Panc1 (cell line): ENCODE data around the gene PCDH15. TPM values are rescaled to one million over a fixed set of nuclear protein-coding genes. Genes with fewer than 3 reads are reported as not detected.

Experiments
- ATAC-seq: fragments of 200-7000 bp; cut with Tn5 transposase; 2 replicates; pipeline ENCODE4 v1.9.1; 2020; ENCODE audit warnings: mild to moderate bottlenecking, moderate library complexity
- Bru-seq: library from RNA; stranded (reverse); fragments of 400-500 nt; gene quantifications from one replicate; lab custom pipeline; 2021; lab: Mats Ljungman, UMichigan
- BruChase-seq, 2 experiments: library from RNA; stranded (reverse); fragments of 400-500 nt; gene quantifications; one replicate each; lab custom pipeline; 2021; lab: Mats Ljungman, UMichigan
- BruUV-seq: library from RNA; stranded (reverse); fragments of 400-500 nt; replicated peaks from 2 replicates; lab custom pipeline; 2021; lab: Mats Ljungman, UMichigan
- CTCF ChIA-PET: fragments of 300-600 bp; sonication (Branson Sonifier 250); formaldehyde crosslinking; loops from one replicate; lab custom pipeline; 2022; ENCODE audit warnings: antibody characterized with exemption; lab: Charles Lee
- POLR2A ChIA-PET: fragments of 300-600 bp; sonication (Branson Sonifier 250); formaldehyde crosslinking; loops from one replicate; lab custom pipeline; 2022; ENCODE audit warnings: antibody characterized with exemption; lab: Charles Lee
- DNase-seq: peaks from one replicate; pipeline ENCODE4 v3.0.0-alpha.2; 2010; ENCODE audit warnings: low read depth, low spot score
- H3K27ac ChIP-seq: 2 replicates; pipeline ENCODE4 v1.5.1; 2011; ENCODE audit warnings: mild to moderate bottlenecking, low read length, inconsistent platforms
- H3K27me3 ChIP-seq: fragments of 200-500 bp; sonication (Bioruptor generic); 2 replicates; pipeline ENCODE4 v1.6.0; 2014; ENCODE audit warnings: low read length, inconsistent platforms; ENCODE audit not compliant: control insufficient read depth, insufficient read depth
- H3K36me3 ChIP-seq: fragments of 200-500 bp; sonication (Bioruptor generic); 2 replicates; pipeline ENCODE4 v1.5.1; 2014; ENCODE audit warnings: inconsistent platforms, mild to moderate bottlenecking, low read length, moderate library complexity; ENCODE audit not compliant: control insufficient read depth, insufficient read depth
- H3K4me1 ChIP-seq: 2 replicates; pipeline ENCODE4 v1.5.1; 2011; ENCODE audit warnings: inconsistent platforms, mild to moderate bottlenecking, low read length, moderate library complexity; ENCODE audit not compliant: control insufficient read depth, insufficient read depth
- H3K4me3 ChIP-seq, 2 experiments: 2 replicates each; pipeline ENCODE4 v1.5.1; 2011 to 2012; ENCODE audit warnings: low read depth in 2 of 2, low read length in 2 of 2, mild to moderate bottlenecking in 2 of 2, inconsistent platforms in 1 of 2, moderate library complexity in 1 of 2
- H3K9me3 ChIP-seq: fragments of 200-500 bp; sonication (Bioruptor generic); 2 replicates; pipeline ENCODE4 v1.5.1; 2014; ENCODE audit warnings: low read depth, mild to moderate bottlenecking, inconsistent platforms, low read length, moderate library complexity; ENCODE audit not compliant: control insufficient read depth, insufficient read depth
- POLR2AphosphoS5 ChIP-seq: IDR thresholded peaks from 2 replicates; pipeline ENCODE4 v1.6.1; 2012; ENCODE audit warnings: mild to moderate bottlenecking, low read depth, low read length, moderate library complexity
- SIN3A ChIP-seq: IDR thresholded peaks from 2 replicates; pipeline ENCODE4 v1.6.1; 2012; ENCODE audit warnings: low read depth, mild to moderate bottlenecking, low read length, moderate library complexity, borderline replicate concordance; ENCODE audit not compliant: insufficient read depth
- TCF7L2 ChIP-seq: IDR thresholded peaks from 2 replicates; pipeline ENCODE4 v1.6.1; 2011; ENCODE audit warnings: mild to moderate bottlenecking, low read depth, low read length, inconsistent platforms
- in situ Hi-C: cut with HindIII; loops from 2 replicates; pipeline ENCODE4 v1.10.0; 2016; ENCODE audit warnings: low sequenced_read_pairs, low pct_unique_long_range_greater_than_20kb
- intact Hi-C: fragments of 100-400 bp; cut with micrococcal nuclease; formaldehyde crosslinking; loops from one replicate; pipeline ENCODE4 v1.10.0; 2022; ENCODE audit not compliant: unreplicated experiment
- long read RNA-seq: library from polyadenylated mRNA; unstranded; transcript quantifications from one replicate; pipeline ENCODE4 v2.0.0, GENCODE V29; 2021; ENCODE audit not compliant: unreplicated experiment
- polyA plus RNA-seq: library from polyadenylated mRNA; unstranded; fragments of >200 nt; gene quantifications from one replicate; pipeline ENCODE4 v1.2.1, GENCODE V29; 2012; ENCODE audit warnings: missing spikeins; ENCODE audit not compliant: insufficient read length
- total RNA-seq: library from RNA; stranded (reverse); gene quantifications from one replicate; pipeline ENCODE4 v1.2.1, GENCODE V29; 2021; ENCODE audit not compliant: unreplicated experiment
- TF ChIP-seq, protein P1 (sequence below): fragments of 450-650 bp; IDR thresholded peaks from 2 replicates; pipeline ENCODE4 v1.5.1; 2017; ENCODE audit warnings: mild to moderate bottlenecking
- TF ChIP-seq, protein P2 (sequence below), 2 experiments: IDR thresholded peaks; 2 replicates each; pipeline ENCODE4 v1.6.1; 2011 to 2012; ENCODE audit warnings: low read depth in 2 of 2, control low read depth in 1 of 2, low read length in 1 of 2, mild to moderate bottlenecking in 1 of 2, moderate library complexity in 1 of 2; ENCODE audit not compliant: insufficient read depth in 1 of 2

PCDH15 gene
- total RNA-seq (0.18 TPM), Bru-seq, nascent RNA (percentile 21 among the genes with signal in this experiment), BruChase-seq, experiment 1, labeled RNA remaining after a 2-hour chase (percentile 15 among the genes with signal in this experiment), BruChase-seq, experiment 2, labeled RNA remaining after a 6-hour chase (percentile 11 among the genes with signal in this experiment)
- polyA plus RNA-seq, result 0.45 TPM
- long read RNA-seq, partial matches to known transcripts, result 0 of 1 reads
- long read RNA-seq, other reads (novel, unspliced or antisense), result 1 of 1 reads

DNA sequence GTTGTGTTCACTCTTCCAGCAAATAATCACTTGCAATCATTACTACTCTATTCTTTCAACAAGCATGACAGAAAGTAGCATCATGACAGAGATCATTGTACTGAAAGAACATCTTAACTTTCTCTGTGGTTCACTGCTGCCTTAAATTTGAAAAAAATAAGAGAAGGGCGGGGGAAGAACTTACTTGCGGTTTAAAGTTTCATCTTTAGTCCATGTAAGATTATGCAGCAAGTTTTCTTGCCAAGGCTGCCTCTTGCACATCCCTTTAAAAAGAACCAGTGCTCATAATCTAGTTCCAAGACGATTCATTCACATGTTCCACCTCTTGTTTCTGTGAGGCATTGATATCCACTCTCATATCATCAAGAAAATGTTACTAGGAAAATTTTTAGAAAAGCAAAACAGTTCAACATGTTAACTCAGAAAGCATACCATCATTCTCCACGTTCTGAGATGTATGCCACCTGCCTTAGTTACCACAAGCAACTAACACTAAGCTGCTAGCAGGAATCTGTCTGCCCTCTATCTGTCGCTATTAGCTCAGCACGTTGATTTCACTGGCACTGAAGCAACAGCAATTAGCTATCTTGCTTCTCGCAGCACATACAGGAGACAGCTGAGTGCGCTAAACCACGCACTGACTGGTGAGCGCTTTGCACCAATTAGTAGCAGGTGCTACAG, at the start of gene PCDH15:
Gene PCDH15, minus strand, starts transcription at position 491 of the 681 bp plus-strand sequence. CDS start 136,969 bp downstream, outside the sequence.
- Histone ChIP-seq H3K27me3 (no peaks in the 10 kb centered on the region), H3K9me3 (no peaks in the 10 kb centered on the region), H3K4me3 (no peak within 1 kb of the TSS), H3K36me3 (no peaks in the 10 kb centered on the region), H3K4me1 (peaks cover 6% of the 10 kb centered on the region; the same call in 1 of the 2 replicates), H3K27ac (no peak within 1 kb of the TSS)
- in situ Hi-C loops (no loop called here), intact Hi-C loops (no loop called here)
- peak; percentile 22 for DNase-seq
- TF ChIP-seq TCF7L2, result no peak
- TF ChIP-seq, protein P1, sequence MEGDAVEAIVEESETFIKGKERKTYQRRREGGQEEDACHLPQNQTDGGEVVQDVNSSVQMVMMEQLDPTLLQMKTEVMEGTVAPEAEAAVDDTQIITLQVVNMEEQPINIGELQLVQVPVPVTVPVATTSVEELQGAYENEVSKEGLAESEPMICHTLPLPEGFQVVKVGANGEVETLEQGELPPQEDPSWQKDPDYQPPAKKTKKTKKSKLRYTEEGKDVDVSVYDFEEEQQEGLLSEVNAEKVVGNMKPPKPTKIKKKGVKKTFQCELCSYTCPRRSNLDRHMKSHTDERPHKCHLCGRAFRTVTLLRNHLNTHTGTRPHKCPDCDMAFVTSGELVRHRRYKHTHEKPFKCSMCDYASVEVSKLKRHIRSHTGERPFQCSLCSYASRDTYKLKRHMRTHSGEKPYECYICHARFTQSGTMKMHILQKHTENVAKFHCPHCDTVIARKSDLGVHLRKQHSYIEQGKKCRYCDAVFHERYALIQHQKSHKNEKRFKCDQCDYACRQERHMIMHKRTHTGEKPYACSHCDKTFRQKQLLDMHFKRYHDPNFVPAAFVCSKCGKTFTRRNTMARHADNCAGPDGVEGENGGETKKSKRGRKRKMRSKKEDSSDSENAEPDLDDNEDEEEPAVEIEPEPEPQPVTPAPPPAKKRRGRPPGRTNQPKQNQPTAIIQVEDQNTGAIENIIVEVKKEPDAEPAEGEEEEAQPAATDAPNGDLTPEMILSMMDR, result peak; percentile 71
- peak; percentile 96 for ATAC-seq
- POLR2A ChIA-PET, result no interaction called here
- CTCF ChIA-PET, result interaction anchor here (0.6 kb wide), 1 partner anchor 110 kb away, joined by 5 read pairs; no protein-coding TSS in a partner anchor
- no TSS peak for BruUV-seq

DNA sequence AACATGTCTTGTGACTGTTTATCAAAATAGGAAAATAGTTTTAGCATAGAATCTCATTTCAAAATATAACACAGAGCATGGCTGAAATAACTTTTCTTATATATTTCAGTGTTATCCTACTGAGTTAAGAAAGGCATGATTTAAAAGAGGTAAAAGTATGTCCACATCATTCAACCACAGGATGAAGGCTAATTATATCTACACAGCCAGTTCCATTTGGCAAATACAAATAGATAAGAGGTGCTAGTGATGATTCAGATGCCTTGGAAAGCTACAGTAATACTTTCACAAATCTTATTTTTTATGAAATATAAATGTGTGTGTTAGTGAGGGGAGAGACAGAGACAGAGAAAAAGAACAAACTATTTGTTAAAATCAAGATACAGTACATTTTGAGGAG, 42.9 kb upstream of the PCDH15 start:
- ChIA-PET CTCF (no interaction called here), POLR2A (no interaction called here)
- H3K4me1 ChIP-seq, result no peaks in the 10 kb centered on the region
- no peak overlapping the region for H3K27ac ChIP-seq
- no peak for DNase-seq
- no peaks in the 10 kb centered on the region for H3K27me3 ChIP-seq
- no TSS peak for BruUV-seq
- intact Hi-C loops, result no loop called here
- TF ChIP-seq TCF7L2, result no peak
- TF ChIP-seq, protein P2, sequence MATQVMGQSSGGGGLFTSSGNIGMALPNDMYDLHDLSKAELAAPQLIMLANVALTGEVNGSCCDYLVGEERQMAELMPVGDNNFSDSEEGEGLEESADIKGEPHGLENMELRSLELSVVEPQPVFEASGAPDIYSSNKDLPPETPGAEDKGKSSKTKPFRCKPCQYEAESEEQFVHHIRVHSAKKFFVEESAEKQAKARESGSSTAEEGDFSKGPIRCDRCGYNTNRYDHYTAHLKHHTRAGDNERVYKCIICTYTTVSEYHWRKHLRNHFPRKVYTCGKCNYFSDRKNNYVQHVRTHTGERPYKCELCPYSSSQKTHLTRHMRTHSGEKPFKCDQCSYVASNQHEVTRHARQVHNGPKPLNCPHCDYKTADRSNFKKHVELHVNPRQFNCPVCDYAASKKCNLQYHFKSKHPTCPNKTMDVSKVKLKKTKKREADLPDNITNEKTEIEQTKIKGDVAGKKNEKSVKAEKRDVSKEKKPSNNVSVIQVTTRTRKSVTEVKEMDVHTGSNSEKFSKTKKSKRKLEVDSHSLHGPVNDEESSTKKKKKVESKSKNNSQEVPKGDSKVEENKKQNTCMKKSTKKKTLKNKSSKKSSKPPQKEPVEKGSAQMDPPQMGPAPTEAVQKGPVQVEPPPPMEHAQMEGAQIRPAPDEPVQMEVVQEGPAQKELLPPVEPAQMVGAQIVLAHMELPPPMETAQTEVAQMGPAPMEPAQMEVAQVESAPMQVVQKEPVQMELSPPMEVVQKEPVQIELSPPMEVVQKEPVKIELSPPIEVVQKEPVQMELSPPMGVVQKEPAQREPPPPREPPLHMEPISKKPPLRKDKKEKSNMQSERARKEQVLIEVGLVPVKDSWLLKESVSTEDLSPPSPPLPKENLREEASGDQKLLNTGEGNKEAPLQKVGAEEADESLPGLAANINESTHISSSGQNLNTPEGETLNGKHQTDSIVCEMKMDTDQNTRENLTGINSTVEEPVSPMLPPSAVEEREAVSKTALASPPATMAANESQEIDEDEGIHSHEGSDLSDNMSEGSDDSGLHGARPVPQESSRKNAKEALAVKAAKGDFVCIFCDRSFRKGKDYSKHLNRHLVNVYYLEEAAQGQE (IDR thresholded peaks at IDR 0.05; ENCODE audit: insufficient read depth in 1 of 2, low read depth in 2 of 2, low read length in 1 of 2), result no peak
- TF ChIP-seq SIN3A, result no peak
- TF ChIP-seq, protein P1, result no peak
- no peak for TF ChIP-seq POLR2AphosphoS5
- no peak overlapping the region for H3K4me3 ChIP-seq
- ATAC-seq, result no peak
- no peaks in the 10 kb centered on the region for H3K36me3 ChIP-seq
- H3K9me3 ChIP-seq, result no peaks in the 10 kb centered on the region; the same call in 1 of the 2 replicates
- in situ Hi-C loops, result no loop called here
